ENCODE measurements around the gene PARP1.
"Not testable (repeated sequence)": the region's sequence is repeated elsewhere in the genome, so short reads cannot be mapped to it uniquely, and the experiment has no call there.

The PARP1 gene

DNA sequence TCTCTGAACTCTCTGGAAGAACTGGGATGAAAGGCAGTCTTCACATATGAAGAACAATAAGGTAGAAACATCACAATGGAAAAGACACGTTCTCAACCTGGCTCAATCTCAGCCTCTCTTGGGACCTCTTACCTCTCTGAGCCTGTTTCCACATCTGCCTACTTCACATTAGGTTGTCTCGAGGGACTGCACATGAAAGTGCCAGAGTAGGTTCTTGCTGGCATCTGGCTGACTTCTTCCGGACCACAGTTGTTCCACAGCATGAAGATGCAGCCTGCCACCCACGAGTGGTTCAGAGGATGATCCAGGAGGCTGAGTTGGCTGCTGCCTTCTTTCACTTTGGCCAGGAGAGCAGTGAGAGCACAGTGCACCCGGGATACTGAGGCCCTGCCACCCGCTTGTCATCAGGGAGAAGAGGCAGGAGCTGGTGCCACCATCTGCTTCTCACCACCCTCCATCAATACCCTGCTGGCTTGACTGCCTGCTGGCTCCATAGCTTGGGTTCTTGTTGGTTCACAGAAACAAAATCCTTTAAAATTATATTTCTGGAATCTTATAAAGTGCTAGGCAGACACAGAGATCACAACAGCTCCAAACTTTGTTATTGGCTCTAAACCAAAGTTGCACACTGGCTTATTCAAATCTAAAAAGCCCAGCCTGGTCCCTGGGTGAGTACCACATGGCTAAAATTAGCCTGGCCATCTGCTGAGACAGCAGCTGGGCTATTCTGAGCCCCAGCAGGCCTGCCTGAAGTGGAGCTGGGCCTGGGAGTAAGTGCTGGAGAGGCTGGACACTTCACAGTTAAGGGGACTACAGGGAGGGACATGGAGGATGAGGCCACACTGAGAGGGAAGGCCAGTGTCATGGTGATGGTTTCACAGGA is 52.0 kb downstream of the PARP1 start:
- in situ Hi-C loops (cut with MboI; ENCODE audit: low sequenced_read_pairs), result no loop called here

DNA sequence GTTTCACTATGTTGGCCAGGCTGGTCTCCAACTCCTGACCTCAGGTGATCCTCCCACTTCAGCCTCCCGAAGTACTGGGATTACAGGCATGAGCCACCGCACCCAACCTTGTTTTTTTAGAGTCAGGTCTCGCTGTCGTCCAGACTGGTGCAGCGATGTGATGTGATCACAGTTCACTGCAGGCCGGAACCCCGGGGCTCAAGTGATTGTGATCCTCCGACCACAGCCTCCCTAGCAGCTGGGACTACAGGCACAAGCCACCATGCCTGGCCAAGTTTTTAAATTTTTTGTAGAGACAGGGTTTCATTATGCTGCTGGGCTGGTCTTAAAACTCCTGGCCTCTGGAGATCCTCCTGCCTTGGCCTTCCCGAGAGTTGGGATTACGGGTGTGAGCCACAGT is 52.9 kb downstream of the PARP1 start:
- in situ Hi-C loops (cut with MboI; ENCODE audit: low sequenced_read_pairs), result no loop called here

DNA sequence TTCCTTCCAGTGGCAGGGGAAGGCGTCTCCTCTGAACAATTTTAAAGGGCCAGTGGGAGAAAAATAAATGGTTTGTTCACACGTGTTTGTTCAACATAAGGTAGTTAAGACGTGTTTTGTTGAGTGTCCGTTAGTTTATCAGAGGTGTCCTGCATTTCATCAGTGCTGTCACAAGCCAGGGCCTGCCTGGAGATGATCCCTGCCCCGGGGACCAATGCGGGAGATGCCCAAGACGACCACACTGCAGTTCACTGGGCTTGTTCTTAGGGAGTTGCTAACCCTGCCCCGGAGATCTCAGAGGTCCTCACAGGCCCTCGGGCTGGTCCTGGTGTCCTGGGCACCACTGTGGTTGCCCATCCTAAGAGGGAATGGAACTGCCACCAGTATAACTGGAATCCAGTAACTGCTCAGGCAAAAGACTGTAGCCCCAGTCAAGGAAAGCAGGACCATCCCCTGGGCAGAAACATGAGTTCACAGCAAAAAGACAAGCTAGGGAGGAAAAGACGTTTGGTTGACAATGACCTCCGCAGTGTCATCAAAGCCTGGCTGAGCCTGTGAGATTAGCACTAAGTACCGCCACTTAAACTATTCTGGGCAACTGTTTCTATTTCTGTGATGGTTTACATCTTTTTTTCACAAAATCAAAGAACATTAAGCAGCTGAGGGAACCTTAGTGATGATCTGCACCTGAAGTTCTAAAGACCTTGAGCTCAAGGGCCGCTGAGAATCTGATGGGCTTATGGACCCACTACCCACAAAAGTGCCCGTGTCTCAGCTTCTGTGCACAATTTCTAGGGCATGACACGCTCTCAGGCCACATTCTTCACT is 54.0 kb downstream of the PARP1 start:
- in situ Hi-C loops (cut with MboI; ENCODE audit: low sequenced_read_pairs), result no loop called here

DNA sequence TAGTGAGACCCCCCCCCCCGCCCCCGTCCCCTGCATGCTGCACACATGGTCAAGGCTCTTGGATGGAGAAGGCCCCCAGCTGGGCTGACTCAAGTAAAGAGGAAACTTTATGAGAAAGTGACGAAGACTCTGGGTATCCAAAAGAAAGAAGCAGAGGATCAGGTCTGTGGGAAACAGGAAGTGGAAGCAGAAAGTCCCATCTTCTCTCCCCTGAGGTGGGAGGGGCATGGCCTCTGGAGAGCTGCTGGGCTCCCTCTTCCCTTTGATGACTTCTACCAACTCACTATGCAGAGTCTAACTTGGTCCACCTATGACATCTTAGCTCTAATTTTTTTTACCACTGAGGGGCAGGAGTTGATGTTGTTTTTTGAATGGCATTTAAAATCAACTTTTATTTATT is 56.2 kb downstream of the PARP1 start:
- in situ Hi-C loops (cut with MboI; ENCODE audit: low sequenced_read_pairs), result no loop called here

DNA sequence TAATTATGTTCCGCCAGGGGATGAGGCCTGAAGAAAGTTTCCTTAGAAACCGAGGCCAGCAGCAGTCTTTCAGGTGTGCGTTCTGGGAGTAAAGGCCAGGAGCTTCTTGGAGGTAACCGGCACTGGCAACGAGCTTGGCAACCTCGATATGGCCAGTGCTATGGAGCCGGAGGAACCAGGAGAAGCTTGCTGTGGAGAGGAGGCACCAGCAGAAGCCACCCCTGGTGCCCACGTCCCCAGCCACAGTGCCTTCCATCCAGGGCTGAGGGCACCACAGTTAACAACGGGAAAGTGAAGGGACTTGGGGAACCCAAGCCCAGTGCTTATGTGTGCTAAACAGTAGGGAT is 57.4 kb downstream of the PARP1 start:
- in situ Hi-C loops (cut with MboI; ENCODE audit: low sequenced_read_pairs), result no loop called here

DNA sequence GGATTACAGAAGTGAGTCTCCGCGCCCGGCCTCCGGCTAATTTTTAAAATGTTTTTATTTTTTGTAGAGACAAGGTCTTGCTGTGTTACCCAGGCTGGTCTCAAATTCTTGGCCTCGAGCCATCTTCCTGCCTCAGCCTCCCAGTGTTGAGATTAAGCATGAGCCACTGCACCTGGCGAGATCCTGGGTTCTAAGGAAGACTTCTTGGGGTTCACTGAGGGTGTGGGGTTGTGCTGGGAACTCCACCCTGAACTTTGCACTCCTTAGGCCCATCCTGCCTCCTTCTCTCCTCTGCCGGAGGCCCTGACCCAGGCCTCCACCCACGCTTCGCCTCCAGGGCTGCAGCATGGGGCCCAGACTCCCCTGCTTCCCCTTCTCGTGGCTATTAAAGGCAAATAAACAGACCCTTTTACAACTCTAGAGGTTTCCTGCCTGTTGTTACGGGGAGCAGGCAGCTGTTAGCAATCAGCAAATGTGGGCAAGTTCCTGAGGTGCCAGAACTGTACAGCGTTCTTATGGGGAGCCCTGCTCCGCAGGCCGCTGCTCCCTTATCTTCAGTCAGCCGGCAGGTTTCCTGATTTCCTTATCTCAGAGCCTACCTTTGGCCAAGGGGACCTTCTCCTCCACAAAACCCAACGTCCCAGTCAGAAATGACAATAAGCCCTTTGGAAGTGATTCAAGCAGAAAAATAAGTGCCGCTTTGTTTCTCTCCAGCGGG is 57.9 kb downstream of the PARP1 start:
- in situ Hi-C loops (cut with MboI; ENCODE audit: low sequenced_read_pairs), result no loop called here

DNA sequence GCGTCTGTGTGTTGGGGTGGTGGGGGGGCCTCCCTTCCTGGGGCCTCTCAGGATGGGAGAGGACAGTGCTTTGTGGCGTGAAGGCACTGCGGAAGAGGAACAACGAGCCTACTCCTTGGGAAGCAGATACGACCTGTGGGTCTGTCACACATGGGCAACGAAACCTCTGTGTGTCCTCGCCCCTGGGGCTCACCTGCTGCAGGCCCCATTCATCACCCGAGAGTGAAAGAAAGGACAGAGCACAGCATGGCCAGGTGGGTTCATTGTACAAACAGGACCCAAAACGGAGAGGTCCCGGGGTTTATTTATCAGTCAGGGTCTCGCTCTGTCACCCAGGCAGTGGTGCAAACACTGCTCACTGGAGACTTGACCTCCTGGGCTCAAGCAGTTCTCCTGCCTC is 58.8 kb downstream of the PARP1 start:
- in situ Hi-C loops (cut with MboI; ENCODE audit: low sequenced_read_pairs), result no loop called here

DNA sequence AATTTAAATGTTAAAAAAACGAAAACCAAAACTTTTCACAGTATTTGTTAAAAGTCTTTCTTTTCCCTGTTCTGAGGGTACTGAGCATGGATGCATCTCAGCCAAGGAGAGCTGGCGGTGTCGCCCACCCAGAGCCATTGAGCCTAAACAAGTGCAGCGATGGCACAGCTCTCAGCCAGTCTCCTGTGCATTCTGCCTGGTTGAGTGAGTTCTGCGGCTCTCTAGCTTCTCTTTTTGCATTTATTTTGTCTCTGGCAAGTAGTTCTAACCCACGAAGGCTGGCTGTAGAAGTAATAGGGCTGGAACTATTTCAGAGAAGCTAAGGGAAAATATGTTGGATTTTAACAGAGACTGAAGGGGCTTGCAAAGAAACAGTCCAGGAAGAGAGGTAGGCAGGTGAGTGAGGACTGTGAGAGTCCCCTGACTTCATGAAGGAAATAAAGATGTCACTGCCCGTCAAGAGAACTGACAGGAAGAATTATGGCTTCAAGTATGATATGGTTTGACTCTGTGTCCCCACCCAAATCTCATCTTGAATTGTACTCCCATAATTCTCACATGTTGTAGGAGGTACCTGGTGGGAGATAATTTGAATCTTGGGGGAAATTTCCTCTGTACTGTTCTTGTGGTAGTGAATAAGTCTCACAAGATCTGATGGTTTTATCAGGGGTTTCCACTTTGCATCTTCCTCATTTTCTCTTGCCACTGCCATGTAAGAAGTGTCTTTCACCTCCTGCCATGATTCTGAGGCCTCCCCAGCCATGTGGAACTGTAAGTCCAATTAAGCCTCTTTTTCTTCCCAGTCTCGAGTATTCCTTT is 63.2 kb downstream of the PARP1 start:
- in situ Hi-C loops (cut with MboI; ENCODE audit: low sequenced_read_pairs), result no loop called here

DNA sequence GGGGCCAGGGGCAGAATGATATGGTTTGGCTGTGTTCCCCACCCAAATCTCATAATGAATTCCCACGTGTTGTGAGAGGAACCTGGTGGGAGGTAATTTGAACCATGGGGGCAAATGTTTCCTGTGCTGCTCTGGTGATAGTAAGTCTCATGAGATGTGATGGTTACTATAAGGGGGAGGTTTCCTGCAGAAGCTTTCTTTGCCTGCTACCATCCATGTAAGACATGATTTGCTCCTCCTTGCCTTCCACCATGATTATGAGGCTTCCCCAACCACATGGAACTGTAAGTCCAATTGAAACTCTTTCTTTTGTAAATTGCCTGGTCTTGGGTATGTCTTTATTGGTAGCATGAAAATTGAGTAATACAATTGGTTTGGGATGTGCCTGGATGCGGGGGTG is 65.2 kb downstream of the PARP1 start:
- in situ Hi-C loops (cut with MboI; ENCODE audit: low sequenced_read_pairs), result no loop called here

DNA sequence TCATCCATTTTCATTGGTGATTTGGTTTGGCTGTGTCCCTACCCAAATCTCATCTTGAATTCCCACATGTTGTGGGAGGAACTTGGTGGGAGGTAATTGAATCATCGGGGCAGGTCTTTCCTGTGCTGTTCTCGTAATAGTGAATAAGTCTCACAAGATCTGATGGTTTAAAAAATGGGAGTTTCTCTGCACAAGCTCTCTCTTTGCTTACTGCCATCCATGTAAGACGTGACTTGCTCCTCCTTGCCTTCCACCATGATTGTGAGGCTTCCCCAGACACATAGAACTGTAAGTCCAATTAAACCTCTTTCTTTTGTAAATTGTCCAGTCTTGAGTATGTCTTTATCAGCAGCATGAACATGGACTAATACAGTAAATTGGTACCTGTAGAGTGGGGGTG is 67.8 kb downstream of the PARP1 start:
- in situ Hi-C loops (cut with MboI; ENCODE audit: low sequenced_read_pairs), result not testable (repeated sequence)

DNA sequence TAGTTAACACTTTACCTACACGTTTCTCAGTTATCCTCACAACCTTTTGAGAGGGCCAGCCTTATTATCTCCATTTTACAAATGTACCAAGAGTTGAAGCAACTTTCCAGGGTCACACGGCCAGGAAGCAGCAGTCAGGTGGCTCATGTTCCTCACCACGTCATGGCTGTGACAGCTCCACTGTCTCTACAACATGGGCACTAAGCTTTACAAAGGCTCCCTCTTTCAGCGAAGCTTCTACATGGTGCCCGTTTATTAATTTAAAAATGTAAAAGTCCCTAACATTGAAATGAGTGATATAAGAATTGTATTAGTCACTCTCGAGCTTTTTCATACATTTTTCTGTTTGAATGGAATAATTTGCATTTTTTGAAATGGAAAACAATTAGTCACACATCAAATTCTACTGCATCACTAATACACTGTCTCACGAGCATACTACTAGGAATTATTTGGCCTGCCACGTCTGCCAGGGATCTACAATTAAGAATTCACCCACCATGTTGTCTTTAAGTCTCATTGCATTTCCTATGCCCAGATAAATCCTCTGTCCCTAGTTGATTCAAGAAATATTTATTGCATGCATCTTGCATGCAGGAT is 70.5 kb downstream of the PARP1 start:
- in situ Hi-C loops (cut with MboI; ENCODE audit: low sequenced_read_pairs), result no loop called here

DNA sequence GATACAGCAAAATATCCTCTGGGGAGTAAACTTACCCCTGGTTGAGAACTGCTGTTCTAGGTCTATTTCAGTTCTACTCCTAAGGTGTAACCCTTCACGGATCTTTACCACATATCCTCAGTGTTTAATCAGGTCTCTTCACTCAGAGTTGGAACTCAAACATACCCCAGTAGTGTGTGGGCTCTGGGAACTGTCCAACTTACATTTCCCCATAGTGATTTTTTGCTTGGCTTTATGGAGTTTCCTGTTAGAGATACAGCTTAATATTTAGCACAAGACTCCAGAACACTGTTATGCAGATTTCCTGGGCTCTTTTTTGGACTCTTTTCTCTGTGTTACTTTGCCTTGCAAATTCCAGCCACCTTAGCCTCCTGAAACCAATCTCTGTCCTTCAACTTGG is 72.2 kb downstream of the PARP1 start:
- in situ Hi-C loops (cut with MboI; ENCODE audit: low sequenced_read_pairs), result no loop called here

DNA sequence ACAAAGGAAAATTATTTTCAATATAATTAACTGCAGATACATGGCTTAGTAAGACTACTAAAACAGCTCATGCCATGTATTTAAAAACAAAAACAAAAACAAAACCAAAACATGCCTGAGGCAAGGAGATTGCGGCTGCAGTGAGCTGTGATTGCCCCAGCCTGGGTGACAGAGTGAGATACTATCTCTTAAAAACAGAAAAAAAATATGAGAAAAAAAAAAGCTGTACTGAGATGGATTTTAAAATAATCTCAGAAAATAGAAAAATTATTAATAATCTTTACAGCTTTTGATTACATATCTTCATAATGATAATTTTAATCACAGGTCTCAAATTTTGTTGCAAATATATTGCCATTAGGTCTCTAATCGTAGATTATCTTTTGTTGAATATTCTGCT is 74.9 kb downstream of the PARP1 start:
- in situ Hi-C loops (cut with MboI; ENCODE audit: low sequenced_read_pairs), result no loop called here

DNA sequence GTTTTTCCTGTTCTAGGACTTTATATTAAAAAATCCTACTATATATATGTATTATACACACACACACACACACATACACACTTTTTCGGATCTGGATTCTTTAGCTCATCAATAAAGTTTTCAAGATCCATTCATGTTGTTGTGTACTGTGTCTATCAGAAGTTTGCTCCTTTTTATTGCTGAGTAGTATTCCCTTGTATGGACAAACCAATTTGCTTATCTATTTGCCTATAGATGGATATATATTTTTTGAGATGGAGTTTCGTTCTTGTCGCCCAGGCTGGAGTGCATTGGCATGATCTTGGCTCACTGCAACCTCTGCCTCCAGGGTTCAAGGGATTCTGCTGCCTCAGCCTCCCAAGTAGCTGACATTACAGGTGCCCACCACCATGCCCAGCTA is 78.7 kb downstream of the PARP1 start:
- in situ Hi-C loops (cut with MboI; ENCODE audit: low sequenced_read_pairs), result no loop called here

DNA sequence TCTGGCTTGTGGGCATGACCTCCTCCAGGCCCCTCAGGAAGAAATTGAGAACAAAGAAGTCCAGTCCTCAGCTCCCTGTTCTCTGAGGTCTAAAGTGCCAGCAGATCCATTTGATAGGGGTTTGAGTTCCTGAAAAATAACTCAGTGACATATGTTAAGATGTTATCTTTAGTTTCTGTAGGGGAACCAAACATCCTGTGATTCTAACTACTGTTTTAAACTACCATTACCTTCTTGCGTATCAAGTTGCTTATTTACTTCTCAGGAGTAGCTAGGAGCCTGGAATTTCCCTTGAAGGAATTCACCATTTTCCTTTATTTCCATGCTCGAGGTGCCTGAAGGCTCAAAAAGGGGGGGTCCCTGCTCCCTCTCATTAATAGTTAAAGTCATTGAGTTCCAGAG is 80.1 kb downstream of the PARP1 start:
- in situ Hi-C loops (cut with MboI; ENCODE audit: low sequenced_read_pairs), result no loop called here

DNA sequence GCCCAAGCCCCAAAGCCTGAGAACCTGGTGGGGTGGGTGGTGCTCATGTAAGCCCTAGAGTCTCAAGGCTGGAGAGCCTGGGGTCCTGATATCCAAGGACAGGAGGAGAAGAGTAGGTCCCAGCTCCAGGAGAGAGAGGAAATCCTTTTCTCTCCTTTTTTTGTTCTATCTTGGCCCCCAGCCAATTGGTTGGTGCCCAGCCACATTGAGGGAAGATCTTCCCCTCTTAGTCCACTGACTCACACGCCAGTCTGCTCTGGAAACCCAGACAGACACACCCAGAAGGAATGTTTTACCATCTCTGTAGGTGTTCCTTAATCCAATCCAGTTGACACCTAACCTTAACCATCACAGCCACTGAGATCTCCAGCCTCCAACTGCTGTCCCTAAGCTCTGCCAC is 82.7 kb downstream of the PARP1 start:
- in situ Hi-C loops (cut with MboI; ENCODE audit: low sequenced_read_pairs), result no loop called here

DNA sequence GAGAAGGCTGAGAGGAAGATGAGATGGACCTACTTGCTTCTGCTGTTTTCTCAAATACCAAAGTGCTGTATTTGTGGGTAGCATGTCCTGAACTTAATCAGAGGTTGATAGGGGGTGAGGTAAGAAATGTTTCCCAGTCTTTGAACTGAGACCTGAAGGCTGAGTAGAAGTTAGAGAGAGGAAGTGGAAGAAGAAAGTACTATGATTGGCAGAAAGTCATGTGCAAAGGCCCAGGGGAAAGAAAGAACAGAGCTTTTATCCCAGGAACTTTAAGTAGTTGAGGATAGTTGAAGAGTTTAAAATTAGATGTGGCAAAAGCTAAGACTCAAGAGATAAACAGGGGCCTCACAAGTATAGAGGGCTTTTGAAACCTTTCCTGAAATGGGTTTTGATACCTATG is 83.4 kb downstream of the PARP1 start:
- in situ Hi-C loops (cut with MboI; ENCODE audit: low sequenced_read_pairs), result no loop called here

DNA sequence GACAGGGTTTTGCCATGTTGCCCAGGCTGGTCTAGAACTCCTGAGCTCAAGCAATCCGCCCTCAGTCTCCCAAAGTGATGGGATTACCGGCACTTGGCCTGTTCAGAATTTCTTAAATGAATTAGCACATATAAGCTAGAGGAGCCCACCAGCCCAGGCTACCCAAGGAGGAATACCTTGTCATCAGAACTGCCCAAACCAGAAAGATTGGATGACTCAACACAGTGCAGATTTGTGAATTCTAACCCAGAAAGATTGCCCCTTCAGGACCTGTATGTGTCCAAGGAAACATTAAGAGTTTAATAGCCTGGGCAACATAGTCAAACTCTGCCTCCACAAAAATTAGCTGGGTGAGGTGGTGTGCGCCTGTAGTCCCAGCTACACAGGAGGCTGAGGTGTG is 84.9 kb downstream of the PARP1 start:
- in situ Hi-C loops (cut with MboI; ENCODE audit: low sequenced_read_pairs), result no loop called here

DNA sequence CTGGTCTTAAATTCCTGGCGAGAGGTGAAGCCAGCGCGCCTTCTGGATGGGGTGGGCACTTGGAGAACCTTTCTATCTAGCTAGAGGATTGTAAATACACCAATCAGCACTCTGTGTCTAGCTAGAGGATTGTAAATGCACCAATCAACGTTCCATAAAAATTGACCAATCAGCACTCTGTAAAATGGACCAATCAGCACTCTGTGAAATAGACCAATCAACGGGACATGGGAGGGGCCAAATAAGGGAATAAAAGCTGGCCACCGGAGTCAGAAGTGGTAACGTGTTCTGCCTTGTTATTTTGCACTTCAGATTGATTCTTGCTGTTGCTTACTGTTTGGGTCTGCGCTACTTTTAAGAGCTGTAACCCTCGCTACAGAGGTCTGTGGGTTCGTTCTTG is 87.0 kb downstream of the PARP1 start:
- in situ Hi-C loops (cut with MboI; ENCODE audit: low sequenced_read_pairs), result no loop called here

DNA sequence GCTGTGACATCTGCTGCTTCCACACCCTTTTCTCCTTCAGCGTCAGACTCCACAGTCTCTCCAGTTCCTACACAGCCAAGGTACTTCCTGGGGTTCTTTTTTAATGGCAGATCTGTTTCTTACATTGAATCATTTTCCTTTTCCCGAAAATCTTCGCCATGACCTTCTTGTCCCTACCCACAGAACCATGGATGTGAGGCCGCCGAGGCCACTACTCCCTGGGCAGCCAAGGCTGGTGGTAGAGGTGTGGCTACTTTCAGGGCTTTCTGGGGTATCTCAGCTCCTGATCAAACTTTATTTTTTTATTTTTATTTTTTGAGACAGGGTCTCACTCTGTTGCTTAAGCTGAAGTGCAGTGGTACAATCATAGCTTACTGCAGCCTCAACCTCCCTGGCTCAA is 89.4 kb downstream of the PARP1 start:
- in situ Hi-C loops (cut with MboI; ENCODE audit: low sequenced_read_pairs), result no loop called here

Data from HL-60/S4 treated with phorbol 12-myristate 13-acetate at 8.2 ng/mL for 4 days and 3 days (cell line).